Kidney epithelial cell (primary cell): ENCODE data around the gene KCNJ12. TPM values are rescaled to one million over a fixed set of nuclear protein-coding genes. Genes with fewer than 3 reads are reported as not detected.

Experiments
- DNase-seq: peaks from one replicate; pipeline ENCODE4 v3.0.0-alpha.2; 2010; ENCODE audit warnings: low read depth
- H3K27me3 ChIP-seq: 2 replicates; pipeline ENCODE4 v1.6.0; 2011; ENCODE audit warnings: low read length; ENCODE audit not compliant: control insufficient read depth, insufficient read depth
- H3K36me3 ChIP-seq: 2 replicates; pipeline ENCODE4 v1.5.1; 2011; ENCODE audit warnings: low read length; ENCODE audit not compliant: control insufficient read depth, insufficient read depth
- H3K4me3 ChIP-seq: 2 replicates; pipeline ENCODE4 v1.5.1; 2011; ENCODE audit warnings: low read depth, mild to moderate bottlenecking, control low read depth, low read length
- CTCF ChIP-seq: IDR thresholded peaks from 2 replicates; pipeline ENCODE4 v1.5.1; 2011; ENCODE audit warnings: mild to moderate bottlenecking, moderate library complexity, low read length, control low read depth, inconsistent platforms; ENCODE audit not compliant: insufficient read depth, poor library complexity, severe bottlenecking
- total RNA-seq: library from RNA; depleted of rRNA; stranded (reverse); fragments of >200 nt; gene quantifications from 2 replicates; pipeline ENCODE4 v1.2.3, GENCODE V29; 2015

The KCNJ12 gene
- total RNA-seq, 1 donor from 2014 or later, result 2.5 TPM

GRCh38 chr17:21388944-21389343, 12.8 kb downstream of the KCNJ12 start:
- H3K36me3 ChIP-seq, result no peaks in the 10 kb centered on the region
- no peak for TF ChIP-seq CTCF
- DNase-seq, result no peak
- H3K4me3 ChIP-seq, result no peak overlapping the region
- H3K27me3 ChIP-seq, result peaks cover 5% of the 10 kb centered on the region

- no peak for TF ChIP-seq CTCF
- Histone ChIP-seq H3K36me3 (no peaks in the 10 kb centered on the region), H3K27me3 (peaks cover 5% of the 10 kb centered on the region), H3K4me3 (no peak overlapping the region)
- DNase-seq, result no peak
Observed at GRCh38 chr17:21389394-21389793, 13.2 kb downstream of the KCNJ12 start.

- Histone ChIP-seq H3K4me3 (no peak overlapping the region), H3K27me3 (peaks cover 5% of the 10 kb centered on the region), H3K36me3 (no peaks in the 10 kb centered on the region)
- no peak for DNase-seq
- TF ChIP-seq CTCF, result no peak
Observed at GRCh38 chr17:21390294-21390693, 14.1 kb downstream of the KCNJ12 start.

GRCh38 chr17:21392266-21392665, 16.1 kb downstream of the KCNJ12 start:
- Histone ChIP-seq H3K27me3 (peaks cover 2% of the 10 kb centered on the region), H3K36me3 (no peaks in the 10 kb centered on the region), H3K4me3 (no peak overlapping the region)
- no peak for TF ChIP-seq CTCF
- DNase-seq, result no peak

- H3K4me3 ChIP-seq, result no peak overlapping the region
- TF ChIP-seq CTCF, result no peak
- H3K27me3 ChIP-seq, result peaks cover under 1% of the 10 kb centered on the region
- DNase-seq, result no peak
- H3K36me3 ChIP-seq, result no peaks in the 10 kb centered on the region
Observed at GRCh38 chr17:21394265-21394664, 18.1 kb downstream of the KCNJ12 start.

- Histone ChIP-seq H3K36me3 (no peaks in the 10 kb centered on the region), H3K4me3 (no peak overlapping the region), H3K27me3 (no peaks in the 10 kb centered on the region)
- no peak for TF ChIP-seq CTCF
- no peak for DNase-seq
Observed at GRCh38 chr17:21395764-21396163, 19.6 kb downstream of the KCNJ12 start.
